ENCODE measurements around the gene C12orf43. TPM values are rescaled to one million over a fixed set of nuclear protein-coding genes. Genes with fewer than 3 reads are reported as not detected.

C12orf43 gene
- total RNA-seq, 1 experiment from 2014 or later = 25.7 TPM

DNA sequence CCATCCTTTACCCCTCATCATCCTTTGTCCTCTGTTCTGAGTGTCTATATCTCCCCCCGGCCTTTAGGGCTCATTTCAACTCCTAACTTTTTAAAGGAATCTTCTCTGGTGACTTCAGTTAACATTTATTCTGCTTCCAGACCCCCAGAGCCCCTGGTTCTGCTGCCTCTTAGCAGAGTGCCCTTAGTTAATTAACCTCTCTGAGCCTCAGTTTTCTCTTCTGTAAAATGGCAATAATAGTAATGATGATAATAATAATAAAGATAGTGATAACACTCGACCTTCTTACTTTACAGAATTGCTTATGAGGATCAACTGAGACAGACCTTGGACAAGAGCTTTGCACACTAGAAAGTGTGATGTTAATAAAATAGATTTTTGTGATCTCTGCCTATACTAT, 6.4 kb upstream of the C12orf43 start:
- no peak for DNase-seq
- no peak overlapping the region for H3K23ac ChIP-seq (ENCODE audit: insufficient read length, low read depth, low read length)
- TF ChIP-seq, protein P1, sequence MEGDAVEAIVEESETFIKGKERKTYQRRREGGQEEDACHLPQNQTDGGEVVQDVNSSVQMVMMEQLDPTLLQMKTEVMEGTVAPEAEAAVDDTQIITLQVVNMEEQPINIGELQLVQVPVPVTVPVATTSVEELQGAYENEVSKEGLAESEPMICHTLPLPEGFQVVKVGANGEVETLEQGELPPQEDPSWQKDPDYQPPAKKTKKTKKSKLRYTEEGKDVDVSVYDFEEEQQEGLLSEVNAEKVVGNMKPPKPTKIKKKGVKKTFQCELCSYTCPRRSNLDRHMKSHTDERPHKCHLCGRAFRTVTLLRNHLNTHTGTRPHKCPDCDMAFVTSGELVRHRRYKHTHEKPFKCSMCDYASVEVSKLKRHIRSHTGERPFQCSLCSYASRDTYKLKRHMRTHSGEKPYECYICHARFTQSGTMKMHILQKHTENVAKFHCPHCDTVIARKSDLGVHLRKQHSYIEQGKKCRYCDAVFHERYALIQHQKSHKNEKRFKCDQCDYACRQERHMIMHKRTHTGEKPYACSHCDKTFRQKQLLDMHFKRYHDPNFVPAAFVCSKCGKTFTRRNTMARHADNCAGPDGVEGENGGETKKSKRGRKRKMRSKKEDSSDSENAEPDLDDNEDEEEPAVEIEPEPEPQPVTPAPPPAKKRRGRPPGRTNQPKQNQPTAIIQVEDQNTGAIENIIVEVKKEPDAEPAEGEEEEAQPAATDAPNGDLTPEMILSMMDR (conservative IDR thresholded peaks at IDR 0.05) = no peak
- no peak overlapping the region for H2AK5ac ChIP-seq (ENCODE audit: insufficient read length, low read length)
- no peaks in the 10 kb centered on the region for H3K4me1 ChIP-seq (ENCODE audit: insufficient read depth, low read length)
- H2BK120ac ChIP-seq (ENCODE audit: low read depth, low read length, poor library complexity, severe bottlenecking) = no peak overlapping the region
- H3K27me3 Mint-ChIP-seq (ENCODE audit: low read depth) = peaks cover 2% of the 10 kb centered on the region
- H2AFZ ChIP-seq (ENCODE audit: low read length) = no peak overlapping the region
- no peak overlapping the region for H4K8ac ChIP-seq (replicated peaks; ENCODE audit: insufficient read length, low read depth, low read length)
- no peak overlapping the region for H2BK5ac ChIP-seq (ENCODE audit: insufficient read length, low read length)
- H3K27ac Mint-ChIP-seq = no peak overlapping the region
- H3K56ac ChIP-seq (ENCODE audit: insufficient read length, low read depth, low read length) = no peak overlapping the region
- H3K9me3 Mint-ChIP-seq = no peaks in the 10 kb centered on the region
- H3K4me3 Mint-ChIP-seq = no peak overlapping the region
- no peak overlapping the region for H3K27ac ChIP-seq (ENCODE audit: insufficient read length, low read depth, low read length)
- no peak overlapping the region for H3K14ac ChIP-seq (ENCODE audit: insufficient read depth, low read length)
- H3K36me3 Mint-ChIP-seq (ENCODE audit: insufficient read depth in 1 of 3, low read depth in 3 of 3) = no peaks in the 10 kb centered on the region; a peak in 1 of 7 replicates
- no peaks in the 10 kb centered on the region for H3K79me2 ChIP-seq (ENCODE audit: insufficient read depth, low read length)
- no peak overlapping the region for H2BK15ac ChIP-seq (ENCODE audit: low read depth, low read length)
- no peaks in the 10 kb centered on the region for H4K20me1 ChIP-seq (ENCODE audit: control insufficient read depth, insufficient read depth, insufficient read length)
- WGBS (ENCODE audit: extremely low coverage, insufficient read length, low lambda C conversion rate) = no CpG with 5 or more reads among the region's 2 CpGs
- H2BK12ac ChIP-seq (ENCODE audit: insufficient read length, low read depth, low read length) = no peak overlapping the region
- no peak overlapping the region for H3K4ac ChIP-seq (ENCODE audit: low read depth, low read length)
- H4K91ac ChIP-seq (ENCODE audit: insufficient read length, low read depth, low read length) = no peak overlapping the region
- H4K5ac ChIP-seq (ENCODE audit: insufficient read length, low read depth, low read length) = no peak overlapping the region
- no peaks in the 10 kb centered on the region for H3K4me1 Mint-ChIP-seq
- no peak overlapping the region for H3K9ac ChIP-seq (ENCODE audit: extremely low read depth, insufficient read length, low read length)
- H3K27me3 ChIP-seq (ENCODE audit: insufficient read depth, low read length) = no peaks in the 10 kb centered on the region
- H3K79me1 ChIP-seq (ENCODE audit: insufficient read depth, low read depth, low read length, poor library complexity, severe bottlenecking) = no peaks in the 10 kb centered on the region
- H3T11ph ChIP-seq (ENCODE audit: low read length) = no peak overlapping the region
- H3K18ac ChIP-seq (ENCODE audit: insufficient read length, low read depth, low read length) = no peak overlapping the region
- no peaks in the 10 kb centered on the region for H3K9me3 ChIP-seq (ENCODE audit: control insufficient read depth, low read depth, low read length)
- H3K23me2 ChIP-seq (ENCODE audit: insufficient read length, low read depth, low read length, poor library complexity, severe bottlenecking) = no peaks in the 10 kb centered on the region
- no peak overlapping the region for H2BK20ac ChIP-seq (ENCODE audit: low read depth, low read length, poor library complexity, severe bottlenecking)
- no peak overlapping the region for H3K4me2 ChIP-seq (ENCODE audit: insufficient read depth, insufficient read length, low read length)
